ENCODE measurements around the gene ATP9B. TPM values are rescaled to one million over a fixed set of nuclear protein-coding genes. Genes with fewer than 3 reads are reported as not detected.

Gene ATP9B
- total RNA-seq, 1 experiment from 2014 or later, result 20.9 TPM

- no peak overlapping the region for H2BK120ac ChIP-seq (ENCODE audit: low read depth, low read length, poor library complexity, severe bottlenecking)
- H4K5ac ChIP-seq (ENCODE audit: insufficient read length, low read depth, low read length), result no peak overlapping the region
- no peak overlapping the region for H3K18ac ChIP-seq (ENCODE audit: insufficient read length, low read depth, low read length)
- H3K4me2 ChIP-seq (ENCODE audit: insufficient read depth, insufficient read length, low read length), result no peak overlapping the region
- no peak overlapping the region for H3K4ac ChIP-seq (ENCODE audit: low read depth, low read length)
- peaks cover 2 to 12% (median 4%) of the 10 kb centered on the region in 3 experiments; a peak in 4 of 7 replicates for H3K36me3 Mint-ChIP-seq (ENCODE audit: insufficient read depth in 1 of 3, low read depth in 3 of 3)
- no peak overlapping the region for H2BK12ac ChIP-seq (ENCODE audit: insufficient read length, low read depth, low read length)
- no peaks in the 10 kb centered on the region for H3K79me1 ChIP-seq (ENCODE audit: insufficient read depth, low read depth, low read length, poor library complexity, severe bottlenecking)
- H4K8ac ChIP-seq (replicated peaks; ENCODE audit: insufficient read length, low read depth, low read length), result no peak overlapping the region
- H3K14ac ChIP-seq (ENCODE audit: insufficient read depth, low read length), result no peak overlapping the region
- H3K27me3 ChIP-seq (ENCODE audit: insufficient read depth, low read length), result no peaks in the 10 kb centered on the region
- no peaks in the 10 kb centered on the region for H3K79me2 ChIP-seq (ENCODE audit: insufficient read depth, low read length)
- no peak for TF ChIP-seq CTCF (conservative IDR thresholded peaks at IDR 0.05)
- H4K20me1 ChIP-seq (ENCODE audit: control insufficient read depth, insufficient read depth, insufficient read length), result no peaks in the 10 kb centered on the region
- no peak overlapping the region for H3K27ac ChIP-seq (ENCODE audit: insufficient read length, low read depth, low read length)
- no peak overlapping the region for H4K91ac ChIP-seq (ENCODE audit: insufficient read length, low read depth, low read length)
- no peaks in the 10 kb centered on the region for H3K23me2 ChIP-seq (ENCODE audit: insufficient read length, low read depth, low read length, poor library complexity, severe bottlenecking)
- no peak overlapping the region for H3K27ac Mint-ChIP-seq
- no peak overlapping the region for H3K4me3 Mint-ChIP-seq
- no peak overlapping the region for H2BK20ac ChIP-seq (ENCODE audit: low read depth, low read length, poor library complexity, severe bottlenecking)
- peaks cover 11 to 13% of the 10 kb centered on the region in 2 experiments for H3K4me1 Mint-ChIP-seq
- no peak for DNase-seq
- no peaks in the 10 kb centered on the region for H3K4me1 ChIP-seq (ENCODE audit: insufficient read depth, low read length)
- H2BK15ac ChIP-seq (ENCODE audit: low read depth, low read length), result no peak overlapping the region
- H3K9me3 ChIP-seq (ENCODE audit: control insufficient read depth, low read depth, low read length), result no peaks in the 10 kb centered on the region
- no peak overlapping the region for H2AK5ac ChIP-seq (ENCODE audit: insufficient read length, low read length)
- H2AFZ ChIP-seq (ENCODE audit: low read length), result no peak overlapping the region
- no peaks in the 10 kb centered on the region for H3K27me3 Mint-ChIP-seq (ENCODE audit: low read depth)
- no peak overlapping the region for H3K9ac ChIP-seq (ENCODE audit: extremely low read depth, insufficient read length, low read length)
- no peak overlapping the region for H3K23ac ChIP-seq (ENCODE audit: insufficient read length, low read depth, low read length)
- H3K56ac ChIP-seq (ENCODE audit: insufficient read length, low read depth, low read length), result no peak overlapping the region
- no peaks in the 10 kb centered on the region for H3K9me3 Mint-ChIP-seq
- H2BK5ac ChIP-seq (ENCODE audit: insufficient read length, low read length), result no peak overlapping the region
- no CpG with 5 or more reads among the region's 6 CpGs for WGBS (ENCODE audit: extremely low coverage, insufficient read length, low lambda C conversion rate)
- H3T11ph ChIP-seq (ENCODE audit: low read length), result no peak overlapping the region
These were observed 188.3 kb downstream of the ATP9B start for GRCh38 chr18:79257480-79257879.
